H9 (cell line): ENCODE data around the gene KIFC3. TPM values are rescaled to one million over a fixed set of nuclear protein-coding genes. Genes with fewer than 3 reads are reported as not detected.
A peak's percentile ranks its signal among the peaks of the same experiment; 100 is the strongest.

Source experiments
- DNase-seq: peaks from one replicate; pipeline ENCODE4 v3.0.0-alpha.2; 2017
- H2AFZ ChIP-seq: one replicate; pipeline ENCODE4 v1.6.1; 2013; ENCODE audit warnings: mild to moderate bottlenecking, low read length, control low read depth, moderate library complexity
- H2AK5ac ChIP-seq: 2 replicates; pipeline ENCODE4 v1.6.1; 2013; ENCODE audit warnings: low read length, control low read depth, mixed read lengths; ENCODE audit not compliant: insufficient read length
- H2BK120ac ChIP-seq: one replicate; pipeline ENCODE4 v1.6.1; 2013; ENCODE audit warnings: low read depth, mild to moderate bottlenecking, low read length, control low read depth, inconsistent platforms; ENCODE audit not compliant: poor library complexity, severe bottlenecking
- H2BK12ac ChIP-seq: 2 replicates; pipeline ENCODE4 v1.6.1; 2013; ENCODE audit warnings: low read length, control low read depth, mixed read lengths, low read depth; ENCODE audit not compliant: insufficient read length
- H2BK15ac ChIP-seq: 2 replicates; pipeline ENCODE4 v1.6.1; 2013; ENCODE audit warnings: low read depth, low read length, control low read depth
- H2BK20ac ChIP-seq: one replicate; pipeline ENCODE4 v1.6.1; 2013; ENCODE audit warnings: low read depth, mild to moderate bottlenecking, low read length, control low read depth, inconsistent platforms; ENCODE audit not compliant: poor library complexity, severe bottlenecking
- H2BK5ac ChIP-seq: 2 replicates; pipeline ENCODE4 v1.6.1; 2013; ENCODE audit warnings: low read length, control low read depth, mixed read lengths; ENCODE audit not compliant: insufficient read length
- H3K14ac ChIP-seq: 2 replicates; pipeline ENCODE4 v1.6.1; 2013; ENCODE audit warnings: low read length, control low read depth; ENCODE audit not compliant: insufficient read depth
- H3K18ac ChIP-seq: 2 replicates; pipeline ENCODE4 v1.6.1; 2013; ENCODE audit warnings: low read depth, mild to moderate bottlenecking, mixed read lengths, low read length, control low read depth; ENCODE audit not compliant: insufficient read length
- H3K23ac ChIP-seq: 2 replicates; pipeline ENCODE4 v1.6.1; 2013; ENCODE audit warnings: low read length, control low read depth, mixed read lengths, low read depth; ENCODE audit not compliant: insufficient read length
- H3K23me2 ChIP-seq: 2 replicates; pipeline ENCODE4 v1.6.1; 2013; ENCODE audit warnings: low read depth, mild to moderate bottlenecking, mixed read lengths, low read length, control low read depth; ENCODE audit not compliant: insufficient read length, poor library complexity, severe bottlenecking
- H3K27ac ChIP-seq: 2 replicates; pipeline ENCODE4 v1.5.1; 2013; ENCODE audit warnings: low read length, control low read depth, mixed read lengths, low read depth; ENCODE audit not compliant: insufficient read length
- H3K27me3 ChIP-seq: 2 replicates; pipeline ENCODE4 v1.6.1; 2013; ENCODE audit warnings: low read length, control low read depth, inconsistent platforms; ENCODE audit not compliant: insufficient read depth
- H3K4ac ChIP-seq: 2 replicates; pipeline ENCODE4 v1.6.1; 2013; ENCODE audit warnings: low read depth, mild to moderate bottlenecking, control low read depth, inconsistent platforms, low read length, moderate library complexity
- H3K4me1 ChIP-seq: 2 replicates; pipeline ENCODE4 v1.6.1; 2013; ENCODE audit warnings: low read length, control low read depth, inconsistent platforms; ENCODE audit not compliant: insufficient read depth
- H3K4me2 ChIP-seq: 2 replicates; pipeline ENCODE4 v1.6.1; 2013; ENCODE audit warnings: low read length, control low read depth, mixed read lengths; ENCODE audit not compliant: insufficient read length, insufficient read depth
- H3K56ac ChIP-seq: 2 replicates; pipeline ENCODE4 v1.6.1; 2013; ENCODE audit warnings: low read depth, mild to moderate bottlenecking, mixed read lengths, low read length, control low read depth; ENCODE audit not compliant: insufficient read length
- H3K79me1 ChIP-seq: 2 replicates; pipeline ENCODE4 v1.6.1; 2013; ENCODE audit warnings: low read depth, mild to moderate bottlenecking, moderate library complexity, low read length, control low read depth, inconsistent platforms; ENCODE audit not compliant: insufficient read depth, poor library complexity, severe bottlenecking
- H3K79me2 ChIP-seq: 2 replicates; pipeline ENCODE4 v1.6.1; 2013; ENCODE audit warnings: low read length, control low read depth, inconsistent platforms; ENCODE audit not compliant: insufficient read depth
- H3K9ac ChIP-seq: 2 replicates; pipeline ENCODE4 v1.6.1; 2013; ENCODE audit warnings: low read length, control low read depth, mixed read lengths; ENCODE audit not compliant: insufficient read length; ENCODE audit errors: extremely low read depth
- H3K9me3 ChIP-seq: one replicate; pipeline ENCODE4 v1.6.1; 2013; ENCODE audit warnings: low read depth, low read length, inconsistent platforms; ENCODE audit not compliant: control insufficient read depth
- H3T11ph ChIP-seq: one replicate; pipeline ENCODE4 v1.6.1; 2013; ENCODE audit warnings: mild to moderate bottlenecking, low read length, control low read depth, inconsistent platforms
- H4K20me1 ChIP-seq: one replicate; pipeline ENCODE4 v1.6.1; 2013; ENCODE audit not compliant: control insufficient read depth, insufficient read length, insufficient read depth
- H4K5ac ChIP-seq: 2 replicates; pipeline ENCODE4 v1.6.1; 2013; ENCODE audit warnings: low read depth, mild to moderate bottlenecking, mixed read lengths, low read length, control low read depth; ENCODE audit not compliant: insufficient read length
- H4K8ac ChIP-seq: replicated peaks from 2 replicates; pipeline ENCODE4 v1.6.1; 2013; ENCODE audit warnings: low read length, control low read depth, mixed read lengths, low read depth; ENCODE audit not compliant: insufficient read length
- H4K91ac ChIP-seq: 2 replicates; pipeline ENCODE4 v1.6.1; 2013; ENCODE audit warnings: low read depth, mild to moderate bottlenecking, moderate library complexity, mixed read lengths, low read length, control low read depth; ENCODE audit not compliant: insufficient read length
- H3K27ac Mint-ChIP-seq, 3 experiments: 2 replicates in 2 of 3; 3 replicates in 1 of 3; pipeline ENCODE4 v1.8.0; 2020 to 2021; ENCODE audit warnings: mixed read lengths in 3 of 3, mild to moderate bottlenecking in 1 of 3, moderate library complexity in 1 of 3
- H3K27me3 Mint-ChIP-seq: 2 replicates; pipeline ENCODE4 v1.8.0; 2021; ENCODE audit warnings: low read depth, mild to moderate bottlenecking, moderate library complexity, mixed read lengths
- H3K36me3 Mint-ChIP-seq, 3 experiments: 2 replicates in 2 of 3; 3 replicates in 1 of 3; pipeline ENCODE4 v1.8.0; 2020 to 2021; ENCODE audit warnings: low read depth in 3 of 3, mixed read lengths in 3 of 3; ENCODE audit not compliant: insufficient read depth in 1 of 3
- H3K4me1 Mint-ChIP-seq, 2 experiments: 2 replicates each; pipeline ENCODE4 v1.8.0; 2020; ENCODE audit warnings: mixed read lengths in 2 of 2
- H3K4me3 Mint-ChIP-seq, 2 experiments: 2 replicates in 1 of 2; 3 replicates in 1 of 2; pipeline ENCODE4 v1.8.0; 2020 to 2021; ENCODE audit warnings: mild to moderate bottlenecking in 2 of 2, mixed read lengths in 2 of 2, moderate library complexity in 1 of 2
- H3K9me3 Mint-ChIP-seq, 2 experiments: 2 replicates in 1 of 2; 3 replicates in 1 of 2; pipeline ENCODE4 v1.8.0; 2020; ENCODE audit warnings: mild to moderate bottlenecking in 2 of 2, mixed read lengths in 2 of 2, moderate library complexity in 1 of 2
- CTCF ChIP-seq: fragments of 200-600 bp; sonication (generic); conservative IDR thresholded peaks from 3 replicates; pipeline ENCODE4 v1.8.0; 2021; ENCODE audit warnings: antibody characterized with exemption, mild to moderate bottlenecking
- WGBS: extraction: QIAGEN DNeasy Blood & Tissue Kit; methylation state at CpG from one replicate; pipeline ENCODE4 v1.1.7; 2013; ENCODE audit warnings: missing lambda C conversion rate, low lambda C conversion rate, mixed read lengths; ENCODE audit not compliant: insufficient read length; ENCODE audit errors: extremely low coverage; 5-methylcytosine and 5-hydroxymethylcytosine counted together
- total RNA-seq: library from RNA; stranded (reverse); gene quantifications from 2 replicates; pipeline ENCODE4 v1.2.1, GENCODE V29; 2021

The KIFC3 gene
- total RNA-seq, 1 experiment from 2014 or later = 5.0 TPM

GRCh38 chr16:57824888-57825287 lies 22.6 kb upstream of the KIFC3 start:
- peak overlapping the region in 2 of 3 experiments; percentile 14 to 55; a peak in 2 of 7 replicates for H3K27ac Mint-ChIP-seq
- H4K20me1 ChIP-seq = no peaks in the 10 kb centered on the region
- H3K9me3 ChIP-seq = no peaks in the 10 kb centered on the region
- H3K27me3 Mint-ChIP-seq = peaks cover 3% of the 10 kb centered on the region; the same call in 1 of the 2 replicates
- H3K27me3 ChIP-seq = no peaks in the 10 kb centered on the region
- H4K5ac ChIP-seq = no peak overlapping the region
- no peak overlapping the region for H4K8ac ChIP-seq
- no peak overlapping the region for H3K56ac ChIP-seq
- no peak overlapping the region for H2AFZ ChIP-seq
- no peak overlapping the region for H3K23ac ChIP-seq
- no peaks in the 10 kb centered on the region for H3K79me1 ChIP-seq
- H3K9ac ChIP-seq = no peak overlapping the region
- no peak for DNase-seq
- WGBS = no CpG with 5 or more reads among the region's 2 CpGs
- no peak overlapping the region for H2BK12ac ChIP-seq
- no peaks in the 10 kb centered on the region for H3K79me2 ChIP-seq
- TF ChIP-seq CTCF = no peak
- H3K18ac ChIP-seq = no peak overlapping the region
- no peak overlapping the region for H3T11ph ChIP-seq
- no peak overlapping the region for H3K14ac ChIP-seq
- H3K4me2 ChIP-seq = no peak overlapping the region
- no peak overlapping the region for H2BK20ac ChIP-seq
- no peak overlapping the region for H2BK120ac ChIP-seq
- H3K9me3 Mint-ChIP-seq = no peaks in the 10 kb centered on the region
- no peaks in the 10 kb centered on the region for H3K23me2 ChIP-seq
- H2BK15ac ChIP-seq = no peak overlapping the region
- no peak overlapping the region for H3K4me3 Mint-ChIP-seq
- no peak overlapping the region for H4K91ac ChIP-seq
- H2BK5ac ChIP-seq = no peak overlapping the region
- H3K27ac ChIP-seq = no peak overlapping the region
- no peaks in the 10 kb centered on the region for H3K36me3 Mint-ChIP-seq
- H3K4me1 ChIP-seq = no peaks in the 10 kb centered on the region
- no peak overlapping the region for H2AK5ac ChIP-seq
- H3K4me1 Mint-ChIP-seq = peaks cover 10 to 14% of the 10 kb centered on the region in 2 experiments
- H3K4ac ChIP-seq = no peak overlapping the region
